C4-2B (cell line): ENCODE data around the gene RBM44.

Experiments used
- CTCF ChIP-seq: fragments of 450-650 bp; conservative IDR thresholded peaks from 2 replicates; pipeline ENCODE4 v1.5.1; 2017; ENCODE audit warnings: mild to moderate bottlenecking
- ZFX ChIP-seq: fragments of 450-650 bp; IDR thresholded peaks from 2 replicates; pipeline ENCODE4 v1.6.1; 2017

- no peak for TF ChIP-seq CTCF
- TF ChIP-seq ZFX: no peak
Observed at GRCh38 chr2:237818066-237818473, 19.5 kb downstream of the RBM44 start.
